OCI-LY3 (cell line): ENCODE results near the gene NLRC5.

Source experiments
- EZH2phosphoT487 ChIP-seq: fragments of 200-600 bp; shearing (Covaris generic); IDR thresholded peaks from 2 replicates; pipeline ENCODE4 v1.6.1; 2018; ENCODE audit warnings: antibody characterized with exemption, mixed run types, low read depth
- TF ChIP-seq, protein P1 (sequence below): fragments of 200-600, 300-600 bp; sonication (generic); IDR thresholded peaks from 2 replicates; pipeline ENCODE4 v1.5.1; 2014; ENCODE audit warnings: antibody characterized with exemption, low read length, low read depth

DNA sequence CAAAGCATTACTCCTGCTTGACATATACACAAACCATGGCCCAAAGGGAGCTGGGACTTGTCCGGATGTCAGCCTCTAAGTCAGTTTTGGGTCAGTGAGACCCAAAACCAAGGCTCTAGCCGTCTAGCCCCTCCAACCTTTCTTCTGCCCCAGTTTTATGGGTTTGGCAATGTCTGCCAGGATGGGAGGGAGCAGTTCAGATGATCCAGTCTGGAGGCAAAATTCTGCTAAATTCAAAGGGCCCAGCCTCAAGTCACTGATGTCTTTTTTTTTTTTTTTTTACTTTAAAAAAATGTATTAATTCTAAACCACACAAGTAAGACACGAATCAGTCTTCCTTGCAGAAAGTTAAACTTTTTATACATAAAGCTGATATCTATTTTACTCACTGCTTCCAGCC is 8.6 kb downstream of the NLRC5 start:
- TF ChIP-seq, protein P1, sequence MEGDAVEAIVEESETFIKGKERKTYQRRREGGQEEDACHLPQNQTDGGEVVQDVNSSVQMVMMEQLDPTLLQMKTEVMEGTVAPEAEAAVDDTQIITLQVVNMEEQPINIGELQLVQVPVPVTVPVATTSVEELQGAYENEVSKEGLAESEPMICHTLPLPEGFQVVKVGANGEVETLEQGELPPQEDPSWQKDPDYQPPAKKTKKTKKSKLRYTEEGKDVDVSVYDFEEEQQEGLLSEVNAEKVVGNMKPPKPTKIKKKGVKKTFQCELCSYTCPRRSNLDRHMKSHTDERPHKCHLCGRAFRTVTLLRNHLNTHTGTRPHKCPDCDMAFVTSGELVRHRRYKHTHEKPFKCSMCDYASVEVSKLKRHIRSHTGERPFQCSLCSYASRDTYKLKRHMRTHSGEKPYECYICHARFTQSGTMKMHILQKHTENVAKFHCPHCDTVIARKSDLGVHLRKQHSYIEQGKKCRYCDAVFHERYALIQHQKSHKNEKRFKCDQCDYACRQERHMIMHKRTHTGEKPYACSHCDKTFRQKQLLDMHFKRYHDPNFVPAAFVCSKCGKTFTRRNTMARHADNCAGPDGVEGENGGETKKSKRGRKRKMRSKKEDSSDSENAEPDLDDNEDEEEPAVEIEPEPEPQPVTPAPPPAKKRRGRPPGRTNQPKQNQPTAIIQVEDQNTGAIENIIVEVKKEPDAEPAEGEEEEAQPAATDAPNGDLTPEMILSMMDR, result no peak
- no peak for TF ChIP-seq EZH2phosphoT487
